NCI-H1930 (cell line): ENCODE results near the gene SMIM41.

Source experiments
- DNase-seq, 2 experiments: peaks; one replicate each; lab custom pipeline; 2025; lab: John Stamatoyannopoulos, UW

The SMIM41 gene

DNA sequence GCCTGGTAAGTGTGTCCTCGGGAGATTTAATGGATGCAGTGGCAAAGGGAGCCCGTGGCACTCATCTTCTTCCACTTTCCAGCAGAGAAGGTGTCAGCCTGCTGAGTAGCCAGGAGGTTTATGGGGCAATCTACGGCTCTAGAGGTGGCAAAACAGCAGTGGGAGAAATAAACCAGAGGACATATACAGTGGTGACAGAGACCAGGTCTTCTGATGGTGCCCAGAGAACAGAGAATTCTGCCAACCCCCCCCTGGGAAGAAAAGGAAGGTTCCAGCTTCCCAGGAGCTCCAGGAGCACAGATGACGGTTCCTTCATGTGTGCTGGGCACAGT is 43.0 kb downstream of the SMIM41 start:
- DNase-seq: no peak

DNA sequence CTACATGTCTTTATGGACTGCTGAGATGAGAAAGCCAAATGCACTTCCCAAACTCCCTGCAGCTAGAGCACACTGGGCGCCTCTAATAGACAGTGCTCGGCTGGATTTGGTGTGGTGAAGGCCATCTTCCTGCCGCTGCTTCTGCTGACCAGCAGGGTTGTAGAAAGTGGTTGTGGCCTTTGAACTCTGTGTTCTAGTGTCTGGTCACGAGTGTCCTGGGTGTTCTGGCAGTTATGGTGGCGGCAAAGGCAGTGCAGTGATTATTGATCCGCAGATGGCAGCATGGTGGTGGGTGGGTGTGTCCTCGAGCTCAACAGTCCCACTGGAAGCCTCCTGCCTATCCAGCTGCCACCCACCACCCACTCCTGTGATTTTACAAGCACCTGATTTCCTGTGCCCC is 43.4 kb downstream of the SMIM41 start:
- no peak for DNase-seq

- DNase-seq: no peak
Measured at GRCh38 chr12:52123487-52124186, 44.1 kb downstream of the SMIM41 start.

GRCh38 chr12:52125476-52125900 is 46.0 kb downstream of the SMIM41 start:
- DNase-seq: no peak

DNA sequence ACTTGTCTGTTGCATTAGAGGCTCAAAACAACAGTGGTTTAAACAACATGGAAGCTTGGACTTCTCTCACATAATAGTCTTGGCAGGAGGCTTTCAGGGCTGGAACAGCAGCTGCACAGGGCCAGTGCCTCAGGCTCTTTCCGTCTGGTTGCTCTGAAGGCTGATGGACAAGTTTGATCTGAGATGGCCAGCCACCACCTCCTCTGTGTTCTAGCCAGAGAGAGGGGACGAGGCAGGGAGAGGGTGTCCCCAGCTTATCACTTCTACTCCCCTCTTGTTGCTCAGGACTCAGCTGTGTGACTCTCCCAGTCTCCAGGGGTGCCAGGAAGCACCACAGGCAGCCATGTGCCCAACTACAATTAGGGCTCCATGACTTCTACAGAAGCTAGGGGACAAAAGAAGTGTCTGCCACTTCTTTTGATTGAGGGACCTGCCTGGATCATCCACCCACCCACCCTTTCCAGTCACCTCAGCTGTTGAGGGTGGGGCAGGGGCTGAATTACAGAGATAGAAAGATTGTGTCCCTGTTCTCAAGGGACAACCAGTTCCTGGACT is 46.6 kb downstream of the SMIM41 start:
- DNase-seq: no peak

DNA sequence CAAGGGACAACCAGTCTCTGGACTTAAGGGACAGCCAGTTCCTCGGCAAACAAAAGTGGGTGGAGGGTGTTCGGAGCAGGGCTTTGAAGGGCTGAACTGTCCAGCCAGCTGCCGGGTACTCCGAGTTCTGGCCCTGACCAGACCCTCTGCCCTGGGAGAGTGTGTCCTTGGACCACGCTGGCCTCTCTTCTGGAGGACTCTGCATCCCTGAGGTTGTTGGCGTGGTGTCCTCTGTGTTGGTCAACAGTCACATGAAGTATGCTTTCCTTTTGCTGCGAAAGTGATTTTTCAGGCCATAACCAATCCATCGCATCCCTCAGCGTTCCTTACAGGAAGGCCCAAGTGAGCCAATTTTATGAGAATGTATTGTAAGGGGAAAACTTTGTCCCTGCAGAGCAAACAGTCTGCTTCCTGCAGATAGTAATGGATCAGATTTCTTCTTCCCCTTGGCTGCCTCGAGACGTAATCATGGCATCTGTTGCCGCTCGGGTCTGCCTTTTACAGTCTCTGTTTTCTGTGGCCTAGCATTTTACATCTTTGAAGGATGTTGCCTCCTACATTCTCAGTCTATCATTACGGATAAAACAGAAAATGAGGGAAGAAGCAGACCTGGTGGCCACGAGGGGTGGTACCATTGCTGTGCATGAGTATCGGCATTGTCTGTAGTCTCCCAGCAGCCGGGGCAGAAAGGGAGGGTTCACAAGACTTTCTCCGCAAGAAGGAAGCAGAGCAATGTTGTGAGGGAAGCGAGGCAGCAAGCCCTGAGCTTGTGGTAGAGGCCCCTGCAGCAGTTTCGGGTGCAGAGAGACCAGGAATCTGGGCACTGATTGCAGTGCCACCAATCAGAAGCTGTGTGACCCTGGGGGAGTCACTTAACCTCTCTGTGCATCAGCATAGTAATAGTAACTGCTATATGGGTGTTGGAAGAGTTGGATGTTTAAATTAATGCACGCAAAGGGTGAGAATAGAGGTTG is 47.4 kb downstream of the SMIM41 start:
- no peak for DNase-seq

DNA sequence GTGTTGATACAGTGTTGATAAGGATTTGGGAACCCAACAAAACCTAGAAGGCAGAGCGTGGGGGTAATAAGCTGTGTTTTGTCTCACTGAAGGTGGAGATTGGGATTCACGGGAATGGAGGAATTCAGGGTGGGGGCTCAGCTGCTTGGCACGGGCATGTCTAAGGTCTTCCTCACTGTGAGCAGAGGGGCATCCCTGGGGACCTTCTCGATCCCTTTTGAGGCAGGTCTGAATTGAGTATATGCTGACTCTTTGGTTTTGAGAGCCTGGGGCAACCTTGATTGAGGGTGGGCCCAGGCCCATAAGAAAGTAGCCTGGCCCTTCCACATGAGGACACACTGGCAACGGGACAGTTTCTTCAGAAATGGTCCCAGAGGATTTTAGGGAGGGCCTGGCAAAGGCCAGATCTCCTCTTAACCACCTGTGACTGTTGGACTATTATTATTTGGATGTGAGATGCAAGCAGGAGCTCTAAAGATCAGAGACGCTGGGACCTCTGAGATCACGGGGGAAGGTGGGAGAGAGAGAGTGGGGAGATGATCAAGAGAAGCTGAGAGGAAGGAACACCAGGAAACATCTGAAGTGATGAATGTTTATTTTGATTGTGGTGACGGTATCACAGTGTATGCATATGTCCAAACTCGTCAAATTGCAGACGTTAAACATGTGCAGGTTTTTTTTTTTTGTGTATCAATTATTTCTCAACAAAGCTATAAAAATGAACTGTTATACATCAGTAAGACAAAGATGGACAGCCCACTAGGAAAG is 48.4 kb downstream of the SMIM41 start:
- DNase-seq: no peak

- DNase-seq: no peak
Measured at GRCh38 chr12:52130711-52131110, 51.2 kb downstream of the SMIM41 start.

DNA sequence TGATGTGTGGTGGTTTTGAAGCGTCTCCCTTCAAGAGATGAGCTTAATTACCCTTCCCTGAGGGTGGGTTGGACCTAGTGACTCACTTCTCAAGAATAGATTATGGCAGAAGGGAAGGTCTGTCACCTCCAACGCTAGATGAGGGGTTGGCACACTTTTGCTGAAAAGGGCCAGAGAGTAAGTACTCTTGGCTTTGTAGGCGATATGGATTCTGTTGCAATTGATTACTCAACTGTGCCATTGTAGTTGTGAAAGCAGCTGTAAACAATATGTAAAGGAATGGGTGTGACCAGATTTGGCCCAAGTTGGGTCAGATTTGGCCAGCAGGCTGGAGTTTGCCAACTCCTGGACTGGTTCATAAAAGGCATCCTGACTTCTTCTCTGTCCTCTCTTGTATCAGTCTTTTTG is 53.3 kb downstream of the SMIM41 start:
- DNase-seq: no peak

- DNase-seq: no peak
Measured at GRCh38 chr12:52137746-52138145, 58.2 kb downstream of the SMIM41 start.

DNA sequence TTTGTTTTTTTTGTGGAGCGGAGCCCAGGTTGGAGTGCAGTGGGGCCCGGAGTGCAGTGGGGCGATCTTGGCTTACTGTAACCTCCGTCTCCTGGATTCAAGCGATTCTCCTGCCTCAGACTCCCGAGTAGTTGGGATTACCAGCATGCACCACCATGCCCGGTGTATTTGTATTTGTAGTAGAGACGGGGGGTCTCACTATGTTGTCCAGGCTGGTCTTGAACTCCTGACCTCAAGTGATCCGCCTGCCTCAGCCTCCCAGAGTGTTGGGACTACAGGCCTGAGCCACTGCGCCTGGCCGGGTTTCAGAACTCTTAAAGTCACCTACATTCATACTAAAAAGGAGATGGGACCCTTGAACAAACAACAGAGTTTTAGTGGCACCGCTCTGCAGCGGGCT is 59.6 kb downstream of the SMIM41 start:
- no peak for DNase-seq

- DNase-seq: no peak
Measured at GRCh38 chr12:52139579-52140062, 60.1 kb downstream of the SMIM41 start.

GRCh38 chr12:52141306-52141705 is 61.8 kb downstream of the SMIM41 start:
- no peak for DNase-seq

DNA sequence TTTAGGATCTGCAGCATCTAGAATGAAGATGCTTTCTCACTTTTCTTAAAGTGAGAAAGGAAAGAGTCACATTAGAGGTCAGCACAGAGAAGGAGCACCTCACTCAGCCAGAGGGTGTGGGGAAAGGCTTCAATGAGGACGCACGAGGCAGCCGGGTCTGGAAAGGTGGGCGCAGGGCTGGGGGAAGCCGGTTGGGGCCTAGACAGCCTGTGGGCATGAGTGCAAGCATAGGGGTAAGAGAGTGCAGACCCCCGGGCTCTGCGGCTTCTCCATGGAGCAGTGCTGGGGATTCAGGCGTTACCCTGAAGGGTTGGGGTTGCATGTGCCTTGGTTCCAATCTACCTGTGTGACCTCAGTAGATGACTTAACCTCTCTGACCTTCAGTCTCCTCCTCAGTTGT is 62.4 kb downstream of the SMIM41 start:
- no peak for DNase-seq

GRCh38 chr12:52142431-52142830 is 62.9 kb downstream of the SMIM41 start:
- DNase-seq: no peak

DNA sequence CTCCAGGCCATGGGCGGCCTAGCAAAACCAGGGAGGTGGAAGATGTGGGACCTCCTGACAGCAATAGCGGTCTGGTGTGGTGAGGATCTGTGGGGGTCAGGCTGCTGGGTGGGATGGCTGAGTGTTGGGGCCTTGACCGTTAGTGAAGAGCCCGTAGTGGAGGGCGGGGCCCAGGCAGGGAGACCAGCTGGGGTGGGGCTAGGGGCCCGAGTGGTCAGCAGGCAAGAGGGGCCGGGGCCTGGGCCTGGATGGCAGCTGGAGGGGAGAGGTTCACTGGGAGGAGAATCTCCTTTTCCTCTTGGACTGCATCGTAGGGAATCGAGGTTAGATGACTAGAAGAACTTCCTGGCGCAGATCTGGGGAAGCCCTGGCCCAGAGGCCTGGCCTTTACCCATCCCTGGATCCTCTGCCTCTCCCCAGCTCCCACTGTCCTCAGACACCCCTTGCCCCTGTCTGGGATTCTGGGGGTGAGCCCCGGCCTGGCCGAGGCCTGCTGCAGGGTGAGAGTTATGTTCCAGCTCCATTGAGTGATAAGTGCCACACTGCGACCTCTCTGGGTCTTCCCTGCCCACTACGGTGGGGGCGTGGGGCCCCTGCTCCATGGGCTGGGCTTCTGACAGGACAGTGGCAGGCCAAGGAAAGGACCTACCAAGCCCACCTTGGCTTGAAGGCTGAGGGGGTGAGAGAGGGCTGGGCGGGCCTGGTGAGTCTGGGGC is 65.2 kb downstream of the SMIM41 start:
- no peak for DNase-seq

DNA sequence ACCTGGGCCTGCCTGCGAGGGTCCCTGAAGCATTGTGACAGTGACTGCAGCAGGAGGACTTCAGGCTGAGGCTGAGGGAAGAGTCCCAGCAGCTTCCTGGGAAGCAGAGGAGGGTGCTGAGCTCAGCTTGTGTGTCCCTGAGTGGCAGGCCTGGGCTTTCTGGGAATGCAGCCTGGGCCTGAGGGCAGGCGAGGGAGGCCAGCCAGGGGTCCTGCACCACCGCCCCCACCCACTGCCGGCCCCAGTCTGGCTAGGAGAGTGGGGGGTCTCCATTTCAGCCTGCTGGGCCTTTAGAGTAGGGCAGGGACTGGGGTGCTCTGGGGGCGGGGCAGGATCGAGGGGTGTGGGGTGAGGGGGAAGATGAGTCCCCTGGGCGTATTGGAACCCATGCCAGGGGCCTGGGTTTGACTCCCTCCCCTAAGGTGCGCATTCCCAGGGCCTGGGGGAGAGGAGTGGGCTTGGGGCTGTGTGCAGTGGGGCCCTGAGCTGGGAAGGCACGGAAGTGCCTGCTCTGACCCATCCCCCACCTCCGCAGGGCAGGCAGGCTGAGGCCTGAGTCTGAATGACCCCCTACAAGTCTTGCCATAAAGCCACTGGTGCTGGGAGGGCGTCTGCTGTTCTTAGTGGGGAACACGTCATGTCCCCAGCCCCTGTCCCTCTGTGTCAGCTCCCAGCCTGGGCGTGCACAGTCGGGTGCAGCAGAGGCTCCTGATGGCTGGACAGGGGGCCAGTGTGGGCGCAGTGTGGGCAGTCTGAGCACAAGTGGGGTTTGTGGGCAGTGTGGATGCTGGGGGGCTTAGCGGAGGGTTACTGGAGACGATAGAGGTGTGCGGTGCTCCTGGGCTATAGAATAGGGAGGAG is 66.0 kb downstream of the SMIM41 start:
- no peak for DNase-seq

GRCh38 chr12:52146089-52146821 is 66.8 kb downstream of the SMIM41 start:
- no peak for DNase-seq

DNA sequence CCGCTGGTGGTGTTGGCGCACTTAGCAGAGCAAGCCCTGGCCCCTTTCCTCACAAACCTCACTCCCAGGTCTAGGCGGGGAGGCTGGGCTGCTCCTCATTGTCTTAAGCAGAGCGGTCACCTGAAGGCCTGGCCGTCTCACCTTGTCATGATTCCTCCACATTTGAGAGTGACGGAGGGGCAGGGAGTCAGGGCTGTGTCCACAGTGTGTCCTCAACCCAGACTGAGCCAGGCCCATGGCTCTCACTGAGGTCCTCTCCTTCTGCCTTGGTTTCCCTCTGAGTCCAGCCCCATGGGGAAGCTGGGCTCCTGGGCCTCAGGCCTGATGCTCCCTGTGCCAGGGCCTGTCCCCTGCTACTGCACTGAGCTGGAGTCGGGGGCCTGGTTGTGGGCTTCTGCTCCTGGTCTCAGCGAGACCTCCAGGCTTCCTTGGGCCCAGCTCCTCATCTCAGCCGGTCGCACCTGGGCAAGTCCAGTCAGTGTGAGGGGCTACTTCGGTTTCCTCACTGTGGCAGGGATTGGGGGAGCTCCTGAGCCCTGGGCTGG is 67.4 kb downstream of the SMIM41 start:
- DNase-seq: no peak
